Measurements from ENCODE around the gene ADCY10. TPM values are rescaled to one million over a fixed set of nuclear protein-coding genes. Genes with fewer than 3 reads are reported as not detected.

Gene ADCY10
- total RNA-seq, 1 donor from 2014 or later, result 0.94 TPM

DNA sequence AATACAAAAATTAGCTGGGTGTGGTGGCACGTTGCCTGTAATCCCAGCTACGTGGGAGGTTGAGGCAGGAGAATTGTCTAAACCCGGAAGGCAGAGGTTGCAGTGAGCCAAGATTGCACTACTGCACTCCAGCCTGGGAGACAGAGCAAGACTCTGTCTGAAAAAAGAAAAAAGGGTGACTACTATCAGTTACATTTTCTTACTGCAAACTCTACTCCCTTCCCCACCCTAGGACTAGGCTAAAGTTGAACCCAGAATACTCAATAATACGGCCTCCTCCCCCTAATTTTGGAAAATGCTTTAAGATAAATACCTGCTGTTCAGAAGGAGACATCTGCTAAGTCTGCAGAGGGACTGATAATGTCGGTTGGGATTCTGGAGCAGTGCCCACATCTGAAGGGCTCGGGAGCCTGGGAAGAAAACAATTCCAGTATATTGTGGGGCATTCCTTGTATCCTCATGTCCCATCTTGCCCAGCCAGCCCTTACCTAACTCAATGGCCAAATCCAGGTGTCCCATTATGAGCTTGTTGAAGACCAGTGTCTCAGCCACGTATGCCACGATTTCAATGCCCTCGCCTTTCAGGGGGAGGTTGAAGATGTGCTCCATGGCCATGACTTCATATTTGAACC lies 89.7 kb downstream of the ADCY10 start:
- Mint-ChIP-seq H3K27ac (ENCODE audit: unreplicated experiment) (no peak overlapping the region), H3K36me3 (ENCODE audit: unreplicated experiment) (no peaks in the 10 kb centered on the region), H3K4me1 (ENCODE audit: unreplicated experiment) (peaks cover 34% of the 10 kb centered on the region), H3K9me3 (ENCODE audit: unreplicated experiment) (no peaks in the 10 kb centered on the region), H3K4me3 (ENCODE audit: unreplicated experiment) (no peak overlapping the region), H3K27me3 (ENCODE audit: unreplicated experiment) (no peaks in the 10 kb centered on the region)
- no peak for DNase-seq (ENCODE audit: extremely low spot score, unreplicated experiment)
- TF ChIP-seq, protein P1, sequence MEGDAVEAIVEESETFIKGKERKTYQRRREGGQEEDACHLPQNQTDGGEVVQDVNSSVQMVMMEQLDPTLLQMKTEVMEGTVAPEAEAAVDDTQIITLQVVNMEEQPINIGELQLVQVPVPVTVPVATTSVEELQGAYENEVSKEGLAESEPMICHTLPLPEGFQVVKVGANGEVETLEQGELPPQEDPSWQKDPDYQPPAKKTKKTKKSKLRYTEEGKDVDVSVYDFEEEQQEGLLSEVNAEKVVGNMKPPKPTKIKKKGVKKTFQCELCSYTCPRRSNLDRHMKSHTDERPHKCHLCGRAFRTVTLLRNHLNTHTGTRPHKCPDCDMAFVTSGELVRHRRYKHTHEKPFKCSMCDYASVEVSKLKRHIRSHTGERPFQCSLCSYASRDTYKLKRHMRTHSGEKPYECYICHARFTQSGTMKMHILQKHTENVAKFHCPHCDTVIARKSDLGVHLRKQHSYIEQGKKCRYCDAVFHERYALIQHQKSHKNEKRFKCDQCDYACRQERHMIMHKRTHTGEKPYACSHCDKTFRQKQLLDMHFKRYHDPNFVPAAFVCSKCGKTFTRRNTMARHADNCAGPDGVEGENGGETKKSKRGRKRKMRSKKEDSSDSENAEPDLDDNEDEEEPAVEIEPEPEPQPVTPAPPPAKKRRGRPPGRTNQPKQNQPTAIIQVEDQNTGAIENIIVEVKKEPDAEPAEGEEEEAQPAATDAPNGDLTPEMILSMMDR (IDR thresholded peaks at IDR 0.05), result no peak

DNA sequence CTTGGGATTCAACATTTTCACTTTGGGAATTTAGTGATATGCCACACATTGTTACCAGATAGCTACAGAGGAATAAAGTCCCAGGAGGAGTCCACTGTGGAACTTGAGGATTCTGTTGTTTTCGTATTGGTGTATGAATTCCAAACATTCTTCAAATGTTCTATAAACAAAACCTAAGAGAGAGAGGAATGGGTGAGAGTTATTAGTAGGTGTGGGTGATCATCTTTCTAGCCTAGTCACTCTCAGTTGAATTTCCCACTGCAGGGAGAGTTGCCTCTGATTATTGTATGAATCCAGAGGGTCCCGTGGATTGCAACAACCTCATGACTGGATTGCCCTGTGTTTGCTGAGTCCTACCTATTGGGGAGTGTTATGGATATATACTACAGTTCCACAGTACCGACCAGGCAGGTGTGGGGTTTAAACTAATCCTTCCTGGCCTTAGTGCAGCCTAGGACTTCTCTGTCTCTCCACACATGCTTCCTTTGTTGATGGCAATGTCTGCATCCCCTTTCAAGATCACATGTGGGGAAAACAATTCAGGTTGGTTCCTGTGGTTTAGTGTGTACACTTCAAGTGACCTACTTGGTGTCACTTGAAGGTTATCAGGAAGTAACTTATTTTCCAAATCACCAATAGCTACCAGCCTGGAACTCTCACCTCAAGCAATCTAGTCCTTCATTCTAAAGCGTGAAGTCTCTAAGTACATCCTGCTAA lies 91.8 kb downstream of the ADCY10 start:
- H3K4me1 Mint-ChIP-seq (ENCODE audit: unreplicated experiment), result peaks cover 37% of the 10 kb centered on the region
- TF ChIP-seq, protein P1 (IDR thresholded peaks at IDR 0.05), result no peak
- no peak for DNase-seq (ENCODE audit: extremely low spot score, unreplicated experiment)
- no peak overlapping the region for H3K4me3 Mint-ChIP-seq (ENCODE audit: unreplicated experiment)
- peak overlapping the region; percentile 56 for H3K27ac Mint-ChIP-seq (ENCODE audit: unreplicated experiment)
- no peaks in the 10 kb centered on the region for H3K9me3 Mint-ChIP-seq (ENCODE audit: unreplicated experiment)
- H3K36me3 Mint-ChIP-seq (ENCODE audit: unreplicated experiment), result no peaks in the 10 kb centered on the region
- H3K27me3 Mint-ChIP-seq (ENCODE audit: unreplicated experiment), result no peaks in the 10 kb centered on the region

DNA sequence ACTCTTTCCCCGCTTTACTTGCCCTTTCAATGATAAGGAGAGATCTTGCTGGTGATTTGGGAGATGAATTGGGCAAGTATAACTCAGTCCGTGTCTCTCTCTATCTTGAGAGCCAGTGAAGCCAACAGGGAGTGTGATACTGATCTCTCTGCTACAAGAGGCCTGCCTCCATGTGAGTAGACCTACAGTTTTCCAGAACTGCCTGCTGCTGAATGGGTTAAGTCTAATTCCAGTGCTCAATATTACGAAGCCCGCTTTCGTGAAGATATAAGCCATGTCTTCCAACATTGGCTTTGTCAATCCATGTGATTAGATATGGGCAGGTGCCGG lies 92.6 kb downstream of the ADCY10 start:
- Mint-ChIP-seq H3K27ac (ENCODE audit: unreplicated experiment) (peak overlapping the region; percentile 56), H3K27me3 (ENCODE audit: unreplicated experiment) (no peaks in the 10 kb centered on the region), H3K9me3 (ENCODE audit: unreplicated experiment) (no peaks in the 10 kb centered on the region), H3K36me3 (ENCODE audit: unreplicated experiment) (no peaks in the 10 kb centered on the region), H3K4me3 (ENCODE audit: unreplicated experiment) (no peak overlapping the region), H3K4me1 (ENCODE audit: unreplicated experiment) (peaks cover 45% of the 10 kb centered on the region)
- DNase-seq (ENCODE audit: extremely low spot score, unreplicated experiment), result no peak
- TF ChIP-seq, protein P1 (IDR thresholded peaks at IDR 0.05), result no peak

DNA sequence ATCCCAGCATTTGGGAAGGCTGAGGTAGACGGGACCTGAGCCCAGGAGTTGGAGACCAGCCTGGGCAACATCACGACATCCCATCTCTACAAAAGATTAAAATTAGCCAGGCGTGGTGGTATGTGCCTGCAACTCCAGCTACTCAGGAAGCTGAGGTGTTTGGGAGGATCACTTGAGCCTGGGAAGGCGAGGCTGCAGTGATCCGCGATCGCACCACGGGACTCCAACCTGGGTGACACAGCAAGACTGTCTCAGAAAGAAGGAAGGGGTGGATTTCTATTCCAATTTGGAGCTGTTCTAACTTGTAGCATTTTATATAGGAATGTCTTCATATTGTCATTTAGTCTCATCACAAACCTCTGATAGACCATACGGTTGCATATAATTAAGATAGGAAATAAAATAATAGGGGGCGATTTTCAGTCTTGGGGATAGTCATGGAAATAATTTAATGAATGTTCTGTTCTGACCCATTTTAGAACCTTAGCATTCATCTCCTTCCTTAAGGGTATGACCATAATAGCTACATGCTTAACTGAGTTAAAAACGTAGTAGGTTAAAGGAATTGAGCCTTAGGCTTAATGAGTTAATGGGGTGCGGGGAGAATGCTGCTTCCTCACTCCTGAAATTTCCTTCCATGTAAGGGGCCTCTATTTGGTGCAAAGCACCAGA lies 93.1 kb downstream of the ADCY10 start:
- Mint-ChIP-seq H3K27me3 (ENCODE audit: unreplicated experiment) (no peaks in the 10 kb centered on the region), H3K27ac (ENCODE audit: unreplicated experiment) (peak overlapping the region; percentile 56), H3K9me3 (ENCODE audit: unreplicated experiment) (peaks cover 1% of the 10 kb centered on the region), H3K4me1 (ENCODE audit: unreplicated experiment) (peaks cover 50% of the 10 kb centered on the region), H3K36me3 (ENCODE audit: unreplicated experiment) (peaks cover under 1% of the 10 kb centered on the region), H3K4me3 (ENCODE audit: unreplicated experiment) (peak overlapping the region; percentile 44)
- TF ChIP-seq, protein P1 (IDR thresholded peaks at IDR 0.05), result no peak
- DNase-seq (ENCODE audit: extremely low spot score, unreplicated experiment), result no peak

Measured in osteocyte (in vitro differentiated cells).